Measurements from ENCODE around the gene NCAPG2. TPM values are rescaled to one million over a fixed set of nuclear protein-coding genes. Genes with fewer than 3 reads are reported as not detected.

Gene NCAPG2
- polyA plus RNA-seq, 1 of the 3 experiments (the other 2 are of a cell fraction), result 25.0 TPM

- no peak overlapping the region for H3K4me2 ChIP-seq
- H3K79me2 ChIP-seq (ENCODE audit: insufficient read depth), result no peaks in the 10 kb centered on the region
- H3K4me1 ChIP-seq (ENCODE audit: control insufficient read depth in 1 of 2, insufficient read depth in 2 of 2, low read depth in 1 of 2, low read length in 1 of 2), result peaks cover 0 to 34% of the 10 kb centered on the region in 2 experiments; a peak in 2 of 4 replicates
- no peak overlapping the region for H3K4me3 ChIP-seq (ENCODE audit: low read depth in 2 of 2, low read length in 1 of 2)
- H4K20me1 ChIP-seq (ENCODE audit: insufficient read depth), result no peaks in the 10 kb centered on the region
- H3K27me3 ChIP-seq (ENCODE audit: insufficient read depth), result no peaks in the 10 kb centered on the region; the same call in 1 of the 2 replicates
- ChIA-PET POLR2A (interaction anchor here (2.6 kb wide), 1 partner anchor 11 kb away, joined by 8 read pairs; no protein-coding TSS in a partner anchor), CTCF (interaction anchor here (1.2 to 1.8 kb wide), 2 partner anchors 10 to 88 kb away, joined by 6 read pairs; no protein-coding TSS in a partner anchor)
- 23% methylated on average over 6 of the region's 6 CpGs for WGBS (ENCODE audit: low lambda C conversion rate)
- peak overlapping the region in 1 of 2 experiments; percentile 73; a peak in 2 of 4 replicates for H3K27ac ChIP-seq (ENCODE audit: low read depth in 2 of 2, low read length in 1 of 2)
- no peak for DNase-seq
- H3K9ac ChIP-seq, result no peak overlapping the region
- H3K36me3 ChIP-seq (replicated peaks in 1 of 2; ENCODE audit: control insufficient read depth in 1 of 2, insufficient read depth in 2 of 2, low read length in 1 of 2), result no peaks in the 10 kb centered on the region
- H2AFZ ChIP-seq (ENCODE audit: low read depth), result no peak overlapping the region
- no peaks in the 10 kb centered on the region for H3K9me2 ChIP-seq
- no peaks in the 10 kb centered on the region for H3F3A ChIP-seq (replicated peaks; ENCODE audit: insufficient read depth)
- H3K9me3 ChIP-seq, result no peaks in the 10 kb centered on the region
- TF ChIP-seq SIN3A (IDR thresholded peaks at IDR 0.05; ENCODE audit: borderline replicate concordance, low read depth, low read length), result no peak
- no peak for TF ChIP-seq FOXJ3 (CRISPR knock-in tag; IDR thresholded peaks at IDR 0.05)
- TF ChIP-seq FOXM1 (IDR thresholded peaks at IDR 0.05; ENCODE audit: low read depth), result no peak
- no peak for TF ChIP-seq NRF1 (IDR thresholded peaks at IDR 0.05; ENCODE audit: low read depth, low read length)
- no peak for TF ChIP-seq MEF2A (IDR thresholded peaks at IDR 0.05; ENCODE audit: borderline replicate concordance, low read depth)
- no peak for TF ChIP-seq POLR2AphosphoS5 (IDR thresholded peaks at IDR 0.05; ENCODE audit: low read depth, low read length)
- TF ChIP-seq USF2 (IDR thresholded peaks at IDR 0.05; ENCODE audit: borderline replicate concordance, low read depth, low read length), result no peak
- no peak for TF ChIP-seq CTCF (IDR thresholded peaks at IDR 0.05)
- TF ChIP-seq USF1 (IDR thresholded peaks at IDR 0.05; ENCODE audit: borderline replicate concordance, low read depth), result no peak
- TF ChIP-seq REST (IDR thresholded peaks at IDR 0.05; ENCODE audit: low read depth, low read length), result no peak
- no peak for TF ChIP-seq RFX5 (IDR thresholded peaks at IDR 0.05; ENCODE audit: low read length)
- TF ChIP-seq RXRA (IDR thresholded peaks at IDR 0.05; ENCODE audit: borderline replicate concordance, low read depth), result no peak
- TF ChIP-seq SMC3 (IDR thresholded peaks at IDR 0.05; ENCODE audit: low read depth, low read length), result no peak
- no peak for TF ChIP-seq NFIC (IDR thresholded peaks at IDR 0.05; ENCODE audit: borderline replicate concordance)
- no peak for TF ChIP-seq ZBTB33 (IDR thresholded peaks at IDR 0.05; ENCODE audit: borderline replicate concordance, low read depth)
- no peak for TF ChIP-seq JUND (IDR thresholded peaks at IDR 0.05)
- no peak for TF ChIP-seq TCF12 (IDR thresholded peaks at IDR 0.05)
Observed at GRCh38 chr7:158583810-158584209, 120.8 kb downstream of the NCAPG2 start.

All from SK-N-SH (cell line).